Spleen (tissue), 7 donors: ENCODE measurements around the gene RPL21.

Experiments
- POLR2A ChIP-seq, 3 donors: fragments of 450-650 bp; IDR thresholded peaks; one replicate each; pipeline ENCODE4 v1.5.1; 2017; ENCODE audit warnings: antibody characterized with exemption in 3 of 3, mild to moderate bottlenecking in 1 of 3
- POLR2AphosphoS5 ChIP-seq, 3 donors: sonication (generic); formaldehyde crosslinking; IDR thresholded peaks; one replicate each; pipeline ENCODE4 v1.5.1; 2017; ENCODE audit warnings: antibody characterized with exemption in 3 of 3
- TF ChIP-seq, protein P1 (sequence below), 11 experiments: fragments of 200-600 bp in 7 of 11; fragments of 450-650 bp in 4 of 11; sonication (generic) in 4 of 11; IDR thresholded peaks in 8 of 11; conservative IDR thresholded peaks in 3 of 11; 1 replicate in 7 of 11; 2 replicates in 4 of 11; pipeline versions ENCODE4 v1.4.0 to v1.8.0; 2016 to 2021; ENCODE audit warnings: antibody characterized with exemption in 11 of 11, inconsistent platforms in 4 of 11, mild to moderate bottlenecking in 1 of 11
- donor health status: DM: no; HTN: no; CAD: no; lungs with moderate emphysema.
- donor health status: DM: no; HTN: no; CAD: no.
- donor health status: DM: no; HTN: no; CAD: no.

DNA sequence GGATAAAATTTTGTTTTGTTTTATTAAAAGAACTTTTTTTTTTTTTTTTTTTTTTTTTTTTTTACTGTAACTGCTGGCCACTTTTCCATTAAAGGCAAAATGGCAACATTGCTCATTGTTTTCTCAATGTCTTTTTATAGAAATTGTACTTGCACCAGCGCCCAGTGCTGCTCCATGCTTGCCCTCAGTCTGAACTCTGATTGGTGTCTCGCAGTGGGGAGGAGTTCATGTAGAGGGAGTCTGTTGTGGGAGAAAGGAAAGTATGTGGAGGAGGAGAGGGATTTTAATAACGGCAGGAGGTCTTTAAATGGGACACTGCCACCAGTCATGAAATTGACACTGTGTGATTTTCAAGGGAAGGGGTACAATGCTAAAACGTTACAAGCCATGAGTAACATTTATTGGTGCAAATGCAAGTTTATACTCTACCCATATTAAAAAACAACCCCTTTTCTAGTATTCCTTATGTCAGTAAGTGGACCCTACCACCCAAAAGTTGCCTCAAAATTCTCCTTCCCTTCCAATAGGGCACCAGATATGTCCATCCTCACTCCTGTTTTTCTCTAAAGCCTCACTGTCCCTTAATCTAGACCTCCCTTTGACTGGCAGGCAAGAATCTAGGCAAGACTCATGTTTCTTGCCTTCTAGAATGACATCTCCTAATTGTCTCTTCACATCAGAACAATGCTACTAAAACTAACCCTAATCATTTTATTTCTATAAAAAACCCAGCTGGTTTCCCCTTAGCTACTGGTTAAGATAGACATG lies 22.5 kb downstream of the RPL21 start:
- TF ChIP-seq, protein P1, sequence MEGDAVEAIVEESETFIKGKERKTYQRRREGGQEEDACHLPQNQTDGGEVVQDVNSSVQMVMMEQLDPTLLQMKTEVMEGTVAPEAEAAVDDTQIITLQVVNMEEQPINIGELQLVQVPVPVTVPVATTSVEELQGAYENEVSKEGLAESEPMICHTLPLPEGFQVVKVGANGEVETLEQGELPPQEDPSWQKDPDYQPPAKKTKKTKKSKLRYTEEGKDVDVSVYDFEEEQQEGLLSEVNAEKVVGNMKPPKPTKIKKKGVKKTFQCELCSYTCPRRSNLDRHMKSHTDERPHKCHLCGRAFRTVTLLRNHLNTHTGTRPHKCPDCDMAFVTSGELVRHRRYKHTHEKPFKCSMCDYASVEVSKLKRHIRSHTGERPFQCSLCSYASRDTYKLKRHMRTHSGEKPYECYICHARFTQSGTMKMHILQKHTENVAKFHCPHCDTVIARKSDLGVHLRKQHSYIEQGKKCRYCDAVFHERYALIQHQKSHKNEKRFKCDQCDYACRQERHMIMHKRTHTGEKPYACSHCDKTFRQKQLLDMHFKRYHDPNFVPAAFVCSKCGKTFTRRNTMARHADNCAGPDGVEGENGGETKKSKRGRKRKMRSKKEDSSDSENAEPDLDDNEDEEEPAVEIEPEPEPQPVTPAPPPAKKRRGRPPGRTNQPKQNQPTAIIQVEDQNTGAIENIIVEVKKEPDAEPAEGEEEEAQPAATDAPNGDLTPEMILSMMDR (IDR thresholded peaks at IDR 0.05 in 8 of 11, conservative IDR thresholded peaks at IDR 0.05 in 3 of 11): no peak
- TF ChIP-seq POLR2A (IDR thresholded peaks at IDR 0.05) (no peak), POLR2AphosphoS5 (IDR thresholded peaks at IDR 0.05) (peak in 1 of 3 donors; percentile 27)
